Keratinocyte (primary cell): ENCODE results near the gene EVI5. TPM values are rescaled to one million over a fixed set of nuclear protein-coding genes. Genes with fewer than 3 reads are reported as not detected.

Experiments
- DNase-seq: peaks from one replicate; pipeline ENCODE4 v3.0.0-alpha.2; 2011; ENCODE audit warnings: low read depth, missing footprints, low spot score
- FAIRE-seq: peaks from 2 replicates; lab custom pipeline; 2011; peaks lifted over from hg19 to GRCh38; lab: Jason Lieb, UNC
- H2AFZ ChIP-seq: 2 replicates; pipeline ENCODE4 v1.6.0; 2012; ENCODE audit warnings: low read length, control low read depth, inconsistent platforms; ENCODE audit not compliant: control insufficient read depth
- H3K27ac ChIP-seq: 2 replicates; pipeline ENCODE4 v1.5.1; 2011; ENCODE audit warnings: low read length; ENCODE audit not compliant: control insufficient read depth, insufficient read depth
- H3K27me3 ChIP-seq: 3 replicates; pipeline ENCODE4 v1.6.0; 2011; ENCODE audit warnings: low read length; ENCODE audit not compliant: control insufficient read depth, insufficient read depth; ENCODE audit errors: extremely low read depth
- H3K36me3 ChIP-seq, 2 experiments: 2 replicates in 1 of 2; 3 replicates in 1 of 2; pipeline ENCODE4 v1.5.1; 2011; ENCODE audit warnings: low read length in 2 of 2, mild to moderate bottlenecking in 1 of 2; ENCODE audit not compliant: control insufficient read depth in 2 of 2, insufficient read depth in 2 of 2; ENCODE audit errors: extremely low read depth in 1 of 2
- H3K4me1 ChIP-seq: 3 replicates; pipeline ENCODE4 v1.5.1; 2011; ENCODE audit warnings: low read length; ENCODE audit not compliant: control insufficient read depth, insufficient read depth; ENCODE audit errors: extremely low read depth
- H3K4me2 ChIP-seq: 3 replicates; pipeline ENCODE4 v1.6.0; 2011; ENCODE audit warnings: low read depth, low read length; ENCODE audit not compliant: control insufficient read depth, insufficient read depth; ENCODE audit errors: extremely low read depth
- H3K4me3 ChIP-seq, 3 experiments: fragments of 200-600 bp in 1 of 3; sonication (generic) in 1 of 3; 2 replicates in 2 of 3; 3 replicates in 1 of 3; pipeline ENCODE4 v1.5.1; 2011 to 2016; ENCODE audit warnings: low read length in 3 of 3, mild to moderate bottlenecking in 3 of 3, control low read depth in 2 of 3, inconsistent platforms in 1 of 3, low read depth in 1 of 3, mixed read lengths in 1 of 3, mixed run types in 1 of 3, moderate library complexity in 1 of 3; ENCODE audit not compliant: control insufficient read depth in 2 of 3, insufficient read depth in 2 of 3; ENCODE audit errors: extremely low read depth in 1 of 3
- H3K79me2 ChIP-seq: 2 replicates; pipeline ENCODE4 v1.6.0; 2012; ENCODE audit warnings: low read length; ENCODE audit not compliant: control insufficient read depth, insufficient read depth
- H3K9ac ChIP-seq: 3 replicates; pipeline ENCODE4 v1.6.0; 2011; ENCODE audit warnings: low read length; ENCODE audit not compliant: control insufficient read depth, insufficient read depth; ENCODE audit errors: extremely low read depth
- H3K9me1 ChIP-seq: 3 replicates; pipeline ENCODE4 v1.6.0; 2011; ENCODE audit warnings: low read length; ENCODE audit not compliant: control insufficient read depth, insufficient read depth; ENCODE audit errors: extremely low read depth
- H3K9me3 ChIP-seq: 2 replicates; pipeline ENCODE4 v1.5.1; 2012; ENCODE audit warnings: low read depth, low read length; ENCODE audit not compliant: control insufficient read depth
- H4K20me1 ChIP-seq: 3 replicates; pipeline ENCODE4 v1.6.0; 2011; ENCODE audit warnings: low read length; ENCODE audit not compliant: control insufficient read depth, insufficient read depth; ENCODE audit errors: extremely low read depth
- EZH2 ChIP-seq: IDR thresholded peaks from one replicate; pipeline ENCODE4 v1.6.1; 2012; ENCODE audit warnings: inconsistent platforms, mild to moderate bottlenecking, low read length, moderate library complexity
- dilution Hi-C: fragments of 300-500 bp; cut with MboI; formaldehyde crosslinking; loops from one replicate; pipeline ENCODE4 v1.7.0; 2020; ENCODE audit warnings: low sequenced_read_pairs; ENCODE audit not compliant: extremely low pct_ligation_motif_present
- polyA plus RNA-seq, 5 experiments: library from polyadenylated mRNA; depleted of rRNA in 3 of 5; stranded (reverse) in 3 of 5; stranded (forward) in 1 of 5; unstranded in 1 of 5; fragments of >200 nt; gene quantifications; 1 replicate in 1 of 5; 2 replicates in 3 of 5; 3 replicates in 1 of 5; pipeline versions ENCODE4 v1.2.1 to v1.2.3, GENCODE V29; 2011 to 2012; ENCODE audit warnings: missing spikeins in 2 of 5, low read depth in 1 of 5, low replicate concordance in 1 of 5
- TF ChIP-seq, protein P1 (sequence below), 3 experiments: IDR thresholded peaks in 1 of 3; conservative IDR thresholded peaks in 1 of 3; optimal IDR thresholded peaks in 1 of 3; 2 replicates in 2 of 3; 3 replicates in 1 of 3; pipeline versions ENCODE3 to v1.5.1; 2011; ENCODE audit warnings: low read length in 3 of 3, mild to moderate bottlenecking in 3 of 3, moderate library complexity in 2 of 3, control low read depth in 1 of 3, inconsistent platforms in 1 of 3; ENCODE audit not compliant: insufficient read depth in 2 of 3; ENCODE audit errors: extremely low read depth in 1 of 3

EVI5 gene
- polyA plus RNA-seq, 1 donor (not counting 4 experiments of a cell fraction or from before 2014, with no cell fraction given), result 23.2 TPM

- Histone ChIP-seq H3K27me3 (no peaks in the 10 kb centered on the region), H3K9me1 (no peaks in the 10 kb centered on the region), H3K36me3 (no peaks in the 10 kb centered on the region), H3K4me2 (no peak overlapping the region), H3K79me2 (no peaks in the 10 kb centered on the region), H4K20me1 (no peaks in the 10 kb centered on the region), H3K4me1 (no peaks in the 10 kb centered on the region), H3K9me3 (no peaks in the 10 kb centered on the region), H2AFZ (no peak overlapping the region), H3K27ac (no peak overlapping the region), H3K9ac (no peak overlapping the region), H3K4me3 (no peak overlapping the region)
- no peak for TF ChIP-seq EZH2
- DNase-seq, result no peak
- dilution Hi-C loops, result no loop called here
- FAIRE-seq, result no peak
Observed at GRCh38 chr1:92820551-92820950, 35.6 kb upstream of the EVI5 start.

DNA sequence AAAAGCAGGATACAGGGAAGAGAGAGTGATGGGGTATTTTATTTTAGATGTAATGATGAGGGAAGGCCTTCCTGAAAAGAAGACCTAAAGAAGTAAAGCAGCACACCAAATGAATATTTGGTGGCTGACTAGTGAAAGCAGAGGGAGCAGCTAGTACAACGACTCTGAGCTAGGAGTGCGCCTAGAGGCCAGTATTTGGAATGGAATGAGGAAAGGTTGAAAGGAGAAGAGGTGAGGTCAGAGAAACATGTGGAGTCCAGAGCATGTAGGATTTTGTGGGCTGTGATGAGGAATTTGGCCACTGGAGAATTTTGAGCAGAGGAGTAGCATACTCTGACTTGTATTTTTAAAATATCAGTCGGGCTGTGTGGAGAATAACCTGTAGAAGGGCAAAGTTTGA lies 35.1 kb upstream of the EVI5 start:
- Histone ChIP-seq H2AFZ (peak overlapping the region; percentile 26), H3K9me1 (no peaks in the 10 kb centered on the region), H3K79me2 (no peaks in the 10 kb centered on the region), H3K9me3 (no peaks in the 10 kb centered on the region), H3K27me3 (no peaks in the 10 kb centered on the region), H4K20me1 (no peaks in the 10 kb centered on the region), H3K27ac (no peak overlapping the region), H3K4me1 (no peaks in the 10 kb centered on the region), H3K4me2 (no peak overlapping the region), H3K36me3 (no peaks in the 10 kb centered on the region), H3K9ac (no peak overlapping the region), H3K4me3 (no peak overlapping the region)
- TF ChIP-seq, protein P1, sequence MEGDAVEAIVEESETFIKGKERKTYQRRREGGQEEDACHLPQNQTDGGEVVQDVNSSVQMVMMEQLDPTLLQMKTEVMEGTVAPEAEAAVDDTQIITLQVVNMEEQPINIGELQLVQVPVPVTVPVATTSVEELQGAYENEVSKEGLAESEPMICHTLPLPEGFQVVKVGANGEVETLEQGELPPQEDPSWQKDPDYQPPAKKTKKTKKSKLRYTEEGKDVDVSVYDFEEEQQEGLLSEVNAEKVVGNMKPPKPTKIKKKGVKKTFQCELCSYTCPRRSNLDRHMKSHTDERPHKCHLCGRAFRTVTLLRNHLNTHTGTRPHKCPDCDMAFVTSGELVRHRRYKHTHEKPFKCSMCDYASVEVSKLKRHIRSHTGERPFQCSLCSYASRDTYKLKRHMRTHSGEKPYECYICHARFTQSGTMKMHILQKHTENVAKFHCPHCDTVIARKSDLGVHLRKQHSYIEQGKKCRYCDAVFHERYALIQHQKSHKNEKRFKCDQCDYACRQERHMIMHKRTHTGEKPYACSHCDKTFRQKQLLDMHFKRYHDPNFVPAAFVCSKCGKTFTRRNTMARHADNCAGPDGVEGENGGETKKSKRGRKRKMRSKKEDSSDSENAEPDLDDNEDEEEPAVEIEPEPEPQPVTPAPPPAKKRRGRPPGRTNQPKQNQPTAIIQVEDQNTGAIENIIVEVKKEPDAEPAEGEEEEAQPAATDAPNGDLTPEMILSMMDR (optimal IDR thresholded peaks at IDR 0.05 in 1 of 3, IDR thresholded peaks at IDR 0.05 in 1 of 3, conservative IDR thresholded peaks at IDR 0.05 in 1 of 3; ENCODE audit: extremely low read depth in 1 of 3, insufficient read depth in 2 of 3, low read length in 3 of 3), result no peak
- no peak for TF ChIP-seq EZH2
- no peak for DNase-seq
- dilution Hi-C loops, result no loop called here
- peak; percentile 29 for FAIRE-seq
